ENCODE results near the gene NPPA.

Gene NPPA

DNA sequence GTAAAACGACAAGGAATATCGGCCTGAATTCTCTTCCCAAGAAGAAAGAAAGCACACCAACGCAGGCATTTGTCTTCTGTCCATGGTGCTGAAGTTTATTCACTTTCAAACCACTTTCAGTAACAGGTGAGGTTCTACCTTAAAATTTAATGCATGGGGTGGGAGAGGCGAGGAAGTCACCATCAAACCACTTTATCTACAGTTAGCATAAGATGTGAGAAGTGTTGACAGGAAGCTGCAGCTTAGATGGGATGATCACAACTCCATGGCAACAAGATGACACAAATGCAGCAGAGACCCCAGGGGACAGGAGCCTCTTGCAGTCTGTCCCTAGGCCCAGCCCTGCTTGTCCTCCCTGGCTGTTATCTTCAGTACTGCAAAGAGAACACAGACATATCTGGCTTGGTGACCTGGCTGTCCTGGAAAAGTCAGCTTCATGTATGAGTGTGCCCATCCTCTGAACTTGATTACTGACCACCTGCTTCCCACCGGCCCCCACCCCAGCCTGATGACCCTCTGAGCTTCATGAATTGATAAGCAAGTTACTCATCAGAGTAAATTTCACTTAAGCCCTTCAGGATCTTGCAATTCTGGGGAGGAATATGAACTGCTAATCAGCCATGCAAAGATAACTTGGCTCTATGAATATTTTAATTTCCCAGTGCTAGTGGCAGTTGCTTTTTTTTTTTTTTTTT, 1.8 kb downstream of the NPPA start:
- no peaks in the 10 kb centered on the region for H3K9me3 ChIP-seq (ENCODE audit: low read length)
- H4K20me1 ChIP-seq (ENCODE audit: insufficient read depth, low read length): no peaks in the 10 kb centered on the region
- H3K27me3 ChIP-seq (ENCODE audit: insufficient read depth, low read length): no peaks in the 10 kb centered on the region
- H3K9me2 ChIP-seq (ENCODE audit: low read depth, low read length): no peaks in the 10 kb centered on the region
- H3F3A ChIP-seq (ENCODE audit: insufficient read depth, low read length): no peaks in the 10 kb centered on the region
- H3K4me2 ChIP-seq (ENCODE audit: low read length): no peak overlapping the region
- H3K27ac ChIP-seq (ENCODE audit: low read depth, low read length, poor library complexity, severe bottlenecking): no peak overlapping the region
- H2AFZ ChIP-seq (ENCODE audit: low read length): no peak overlapping the region
- no peaks in the 10 kb centered on the region for H3K79me2 ChIP-seq (ENCODE audit: insufficient read depth, low read length)
- no peak overlapping the region for H3K9ac ChIP-seq (ENCODE audit: low read length)
- peaks cover 37% of the 10 kb centered on the region for H3K36me3 ChIP-seq (ENCODE audit: insufficient read depth, low read length)
- TF ChIP-seq EZH2 (IDR thresholded peaks at IDR 0.05; ENCODE audit: borderline replicate concordance, low read length): no peak
- TF ChIP-seq, protein P1, sequence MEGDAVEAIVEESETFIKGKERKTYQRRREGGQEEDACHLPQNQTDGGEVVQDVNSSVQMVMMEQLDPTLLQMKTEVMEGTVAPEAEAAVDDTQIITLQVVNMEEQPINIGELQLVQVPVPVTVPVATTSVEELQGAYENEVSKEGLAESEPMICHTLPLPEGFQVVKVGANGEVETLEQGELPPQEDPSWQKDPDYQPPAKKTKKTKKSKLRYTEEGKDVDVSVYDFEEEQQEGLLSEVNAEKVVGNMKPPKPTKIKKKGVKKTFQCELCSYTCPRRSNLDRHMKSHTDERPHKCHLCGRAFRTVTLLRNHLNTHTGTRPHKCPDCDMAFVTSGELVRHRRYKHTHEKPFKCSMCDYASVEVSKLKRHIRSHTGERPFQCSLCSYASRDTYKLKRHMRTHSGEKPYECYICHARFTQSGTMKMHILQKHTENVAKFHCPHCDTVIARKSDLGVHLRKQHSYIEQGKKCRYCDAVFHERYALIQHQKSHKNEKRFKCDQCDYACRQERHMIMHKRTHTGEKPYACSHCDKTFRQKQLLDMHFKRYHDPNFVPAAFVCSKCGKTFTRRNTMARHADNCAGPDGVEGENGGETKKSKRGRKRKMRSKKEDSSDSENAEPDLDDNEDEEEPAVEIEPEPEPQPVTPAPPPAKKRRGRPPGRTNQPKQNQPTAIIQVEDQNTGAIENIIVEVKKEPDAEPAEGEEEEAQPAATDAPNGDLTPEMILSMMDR (IDR thresholded peaks at IDR 0.05; ENCODE audit: low read length): no peak
- H3K4me1 ChIP-seq (ENCODE audit: insufficient read depth, low read length, severe bottlenecking): peaks cover 34% of the 10 kb centered on the region
- no peak overlapping the region for H3K4me3 ChIP-seq (ENCODE audit: low read depth, low read length, poor library complexity, severe bottlenecking)

DNA sequence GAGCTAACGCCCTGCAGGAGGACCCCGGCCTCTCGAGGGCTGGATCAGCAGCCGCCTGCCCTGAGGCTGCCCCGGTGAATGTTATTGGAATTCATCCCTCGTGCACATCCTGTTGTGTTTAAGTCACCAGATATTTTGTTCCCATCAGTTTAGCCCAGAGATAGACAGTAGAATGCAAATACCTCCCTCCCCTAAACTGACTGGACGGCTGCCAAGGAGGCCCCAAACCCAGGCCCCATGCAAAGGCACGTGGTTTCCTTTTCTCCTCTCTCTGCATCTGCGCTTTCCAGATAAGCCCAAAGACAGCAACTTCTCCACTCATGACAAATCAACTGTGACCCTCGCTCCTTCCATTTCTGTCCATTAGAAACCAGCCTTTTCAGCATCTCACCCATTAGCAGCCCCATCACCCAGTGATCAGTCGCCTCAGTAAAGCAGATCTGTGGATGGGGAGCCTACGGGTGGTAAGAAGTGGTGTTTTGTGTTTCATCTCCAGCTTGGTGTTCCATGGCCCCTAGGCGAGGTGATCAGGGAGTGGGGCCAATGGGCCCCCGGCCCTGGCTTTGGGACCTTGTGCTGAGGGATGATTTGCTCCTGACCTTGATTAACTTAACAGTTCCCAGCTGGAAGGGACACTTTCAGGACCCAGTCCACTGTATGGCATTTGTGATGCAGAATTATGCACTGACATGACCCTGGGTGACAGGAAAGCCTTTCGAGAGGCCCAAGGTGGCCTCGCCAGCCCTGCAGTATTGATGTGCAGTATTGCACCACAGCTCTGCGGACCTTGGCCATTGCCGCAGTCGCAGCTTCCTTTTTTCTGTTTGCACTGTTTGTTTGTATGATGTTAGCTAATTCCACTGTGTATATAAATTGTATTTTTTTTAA, 5.2 kb downstream of the NPPA start:
- Histone ChIP-seq H3K4me1 (ENCODE audit: insufficient read depth, low read length, severe bottlenecking) (peaks cover 23% of the 10 kb centered on the region), H3F3A (ENCODE audit: insufficient read depth, low read length) (no peaks in the 10 kb centered on the region), H3K9ac (ENCODE audit: low read length) (no peak overlapping the region), H3K4me3 (ENCODE audit: low read depth, low read length, poor library complexity, severe bottlenecking) (peak overlapping the region; percentile 21), H3K79me2 (ENCODE audit: insufficient read depth, low read length) (no peaks in the 10 kb centered on the region), H3K36me3 (ENCODE audit: insufficient read depth, low read length) (peaks cover 67% of the 10 kb centered on the region), H3K27me3 (ENCODE audit: insufficient read depth, low read length) (no peaks in the 10 kb centered on the region), H3K27ac (ENCODE audit: low read depth, low read length, poor library complexity, severe bottlenecking) (peak overlapping the region; percentile 56), H2AFZ (ENCODE audit: low read length) (no peak overlapping the region), H3K9me3 (ENCODE audit: low read length) (no peaks in the 10 kb centered on the region), H3K9me2 (ENCODE audit: low read depth, low read length) (no peaks in the 10 kb centered on the region), H4K20me1 (ENCODE audit: insufficient read depth, low read length) (no peaks in the 10 kb centered on the region), H3K4me2 (ENCODE audit: low read length) (peak overlapping the region; percentile 48)
- TF ChIP-seq, protein P1 (IDR thresholded peaks at IDR 0.05; ENCODE audit: low read length): no peak
- TF ChIP-seq EZH2 (IDR thresholded peaks at IDR 0.05; ENCODE audit: borderline replicate concordance, low read length): no peak

DNA sequence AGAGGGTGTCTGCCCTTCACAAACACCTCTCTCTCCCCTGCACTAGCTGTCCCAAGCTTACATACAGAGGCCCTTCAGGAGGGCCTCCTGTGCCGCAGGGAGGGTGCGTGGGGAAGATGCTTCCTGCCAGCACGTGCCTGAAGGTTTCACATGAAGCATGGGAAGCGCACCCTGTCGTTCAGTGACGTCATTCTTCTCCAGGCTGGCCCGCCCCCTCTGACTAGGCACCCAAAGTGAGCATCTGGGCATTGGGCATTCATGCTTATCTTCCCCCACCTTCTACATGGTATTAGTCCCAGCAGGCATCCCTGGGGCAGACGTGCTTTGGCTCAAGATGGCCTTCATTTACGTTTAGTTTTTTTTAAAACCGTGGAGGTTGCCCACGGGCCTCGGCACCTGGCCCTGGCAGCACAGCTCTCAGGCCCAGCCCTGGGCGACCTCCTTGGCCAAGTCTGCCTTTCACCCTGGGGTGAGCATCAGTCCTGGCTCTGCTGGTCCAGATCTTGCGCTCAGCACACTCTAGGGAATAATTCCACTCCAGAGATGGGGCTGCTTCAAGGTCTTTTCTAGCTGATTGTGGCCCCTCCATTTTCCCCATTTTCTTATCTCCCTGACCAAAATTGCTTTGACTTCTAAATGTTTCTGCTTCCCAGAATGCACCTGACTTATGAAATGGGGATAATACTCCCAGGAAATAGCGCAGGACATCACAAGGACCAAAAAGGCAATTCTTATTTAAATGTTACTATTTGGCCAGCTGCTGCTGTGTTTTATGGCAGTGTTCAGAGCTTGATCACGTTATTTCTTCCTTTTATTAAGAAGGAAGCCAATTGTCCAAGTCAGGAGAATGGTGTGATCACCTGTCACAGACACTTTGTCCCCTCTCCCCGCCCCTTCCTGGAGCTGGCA, 6.1 kb downstream of the NPPA start:
- peak overlapping the region; percentile 21 for H3K4me3 ChIP-seq (ENCODE audit: low read depth, low read length, poor library complexity, severe bottlenecking)
- no peaks in the 10 kb centered on the region for H3K9me3 ChIP-seq (ENCODE audit: low read length)
- H3K9ac ChIP-seq (ENCODE audit: low read length): no peak overlapping the region
- H3K4me1 ChIP-seq (ENCODE audit: insufficient read depth, low read length, severe bottlenecking): peaks cover 22% of the 10 kb centered on the region
- no peaks in the 10 kb centered on the region for H3K27me3 ChIP-seq (ENCODE audit: insufficient read depth, low read length)
- TF ChIP-seq EZH2 (IDR thresholded peaks at IDR 0.05; ENCODE audit: borderline replicate concordance, low read length): no peak
- TF ChIP-seq, protein P1 (IDR thresholded peaks at IDR 0.05; ENCODE audit: low read length): no peak
- H3K36me3 ChIP-seq (ENCODE audit: insufficient read depth, low read length): peaks cover 69% of the 10 kb centered on the region; the same call in 1 of the 2 replicates
- peak overlapping the region; percentile 48; the same call in 1 of the 2 replicates for H3K4me2 ChIP-seq (ENCODE audit: low read length)
- H3F3A ChIP-seq (ENCODE audit: insufficient read depth, low read length): no peaks in the 10 kb centered on the region
- no peaks in the 10 kb centered on the region for H3K9me2 ChIP-seq (ENCODE audit: low read depth, low read length)
- no peaks in the 10 kb centered on the region for H4K20me1 ChIP-seq (ENCODE audit: insufficient read depth, low read length)
- peak overlapping the region; percentile 47 for H3K27ac ChIP-seq (ENCODE audit: low read depth, low read length, poor library complexity, severe bottlenecking)
- no peaks in the 10 kb centered on the region for H3K79me2 ChIP-seq (ENCODE audit: insufficient read depth, low read length)
- no peak overlapping the region for H2AFZ ChIP-seq (ENCODE audit: low read length)

Measured in OCI-LY1 (cell line).